Measurements from ENCODE around the gene XG.
"Not testable (repeated sequence)": the region's sequence is repeated elsewhere in the genome, so short reads cannot be mapped to it uniquely, and the experiment has no call there.

The XG gene

DNA sequence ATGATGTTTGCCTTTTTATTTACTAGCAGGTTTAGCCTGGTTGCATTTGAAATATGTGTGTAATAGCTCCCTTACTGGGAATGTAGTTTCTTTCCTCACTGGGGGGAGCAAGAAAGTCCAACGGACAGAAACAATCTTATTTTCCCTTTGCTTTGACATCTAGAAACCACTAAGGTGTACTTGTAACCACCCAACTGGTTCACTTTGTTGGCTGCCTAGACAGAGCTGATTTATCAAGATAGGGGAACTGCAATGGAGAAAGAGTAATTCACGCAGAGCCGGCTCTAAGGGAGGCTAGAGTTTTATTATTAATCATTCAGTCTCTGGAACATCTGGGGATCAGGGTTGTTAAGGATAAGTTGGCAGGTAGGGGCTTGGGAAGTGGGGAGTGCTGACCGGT is 30.3 kb downstream of the XG start:
- Histone ChIP-seq H3K4me1 (ENCODE audit: insufficient read depth, low read length) (no peaks in the 10 kb centered on the region), H3K4me3 (ENCODE audit: low read depth in 1 of 2, low read length in 2 of 2) (no peak overlapping the region), H3K9me3 (ENCODE audit: low read length) (no peaks in the 10 kb centered on the region), H3K27ac (ENCODE audit: low read depth, low read length) (no peak overlapping the region), H3K36me3 (ENCODE audit: insufficient read depth, low read length) (no peaks in the 10 kb centered on the region), H3K9ac (ENCODE audit: low read length) (no peak overlapping the region), H3K27me3 (ENCODE audit: control insufficient read depth in 1 of 2, insufficient read depth in 2 of 2, low read length in 2 of 2) (no peaks in the 10 kb centered on the region)

DNA sequence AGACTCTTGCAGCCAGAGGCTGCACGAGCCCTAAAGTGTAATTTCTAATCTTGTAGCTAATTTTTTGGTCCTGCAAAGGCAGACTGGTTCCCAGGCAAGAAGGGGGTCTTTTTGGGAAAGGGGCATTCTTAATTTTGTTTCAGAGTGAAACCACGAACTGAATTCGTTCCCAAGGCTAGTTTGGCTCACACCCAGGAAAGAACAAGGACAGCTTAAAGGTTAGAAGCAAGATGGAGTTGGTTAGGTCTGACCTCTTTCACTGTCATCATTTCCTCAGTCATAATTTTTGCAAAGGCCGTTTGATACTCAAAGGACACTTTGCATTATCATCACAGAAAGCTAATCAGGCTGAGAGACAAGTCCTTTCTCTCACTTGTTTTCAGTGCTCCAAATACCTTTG is 30.9 kb downstream of the XG start:
- no peak overlapping the region for H3K9ac ChIP-seq (ENCODE audit: low read length)
- no peak overlapping the region for H3K4me3 ChIP-seq (ENCODE audit: low read depth in 1 of 2, low read length in 2 of 2)
- no peaks in the 10 kb centered on the region for H3K27me3 ChIP-seq (ENCODE audit: control insufficient read depth in 1 of 2, insufficient read depth in 2 of 2, low read length in 2 of 2)
- H3K27ac ChIP-seq (ENCODE audit: low read depth, low read length) = no peak overlapping the region
- H3K36me3 ChIP-seq (ENCODE audit: insufficient read depth, low read length) = no peaks in the 10 kb centered on the region
- H3K4me1 ChIP-seq (ENCODE audit: insufficient read depth, low read length) = no peaks in the 10 kb centered on the region
- H3K9me3 ChIP-seq (ENCODE audit: low read length) = no peaks in the 10 kb centered on the region

- no peaks in the 10 kb centered on the region for H3K9me3 ChIP-seq (ENCODE audit: low read length)
- H3K4me1 ChIP-seq (ENCODE audit: insufficient read depth, low read length) = no peaks in the 10 kb centered on the region
- no peak overlapping the region for H3K4me3 ChIP-seq (ENCODE audit: low read depth in 1 of 2, low read length in 2 of 2)
- H3K27ac ChIP-seq (ENCODE audit: low read depth, low read length) = no peak overlapping the region
- no peak overlapping the region for H3K9ac ChIP-seq (ENCODE audit: low read length)
- no peaks in the 10 kb centered on the region for H3K27me3 ChIP-seq (ENCODE audit: control insufficient read depth in 1 of 2, insufficient read depth in 2 of 2, low read length in 2 of 2)
- no peaks in the 10 kb centered on the region for H3K36me3 ChIP-seq (ENCODE audit: insufficient read depth, low read length)
Observed at GRCh38 chrX:2784026-2784425, 32.2 kb downstream of the XG start.

DNA sequence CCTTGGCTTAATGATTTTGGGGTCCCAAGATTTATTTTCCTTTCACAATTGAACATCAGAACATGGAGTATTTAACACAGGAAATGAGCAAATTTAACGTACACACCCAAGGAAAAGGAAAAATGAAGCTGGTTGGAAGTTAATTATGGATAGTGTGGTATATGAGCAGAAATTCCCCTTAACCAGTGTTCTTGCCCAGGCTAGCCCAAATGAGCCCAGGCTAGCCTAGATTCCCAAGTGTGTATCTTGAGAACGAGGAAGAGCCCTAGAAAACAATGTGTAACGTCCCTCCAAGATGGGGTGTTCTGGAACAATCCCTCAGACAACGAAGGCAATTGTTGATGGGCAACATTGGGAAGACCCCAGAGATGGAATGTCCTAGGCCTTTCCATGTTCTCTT is 33.7 kb downstream of the XG start:
- Histone ChIP-seq H3K27ac (ENCODE audit: low read depth, low read length) (no peak overlapping the region), H3K27me3 (ENCODE audit: control insufficient read depth in 1 of 2, insufficient read depth in 2 of 2, low read length in 2 of 2) (no peaks in the 10 kb centered on the region), H3K4me1 (ENCODE audit: insufficient read depth, low read length) (no peaks in the 10 kb centered on the region), H3K36me3 (ENCODE audit: insufficient read depth, low read length) (no peaks in the 10 kb centered on the region), H3K9ac (ENCODE audit: low read length) (no peak overlapping the region), H3K9me3 (ENCODE audit: low read length) (no peaks in the 10 kb centered on the region), H3K4me3 (ENCODE audit: low read depth in 1 of 2, low read length in 2 of 2) (no peak overlapping the region)

DNA sequence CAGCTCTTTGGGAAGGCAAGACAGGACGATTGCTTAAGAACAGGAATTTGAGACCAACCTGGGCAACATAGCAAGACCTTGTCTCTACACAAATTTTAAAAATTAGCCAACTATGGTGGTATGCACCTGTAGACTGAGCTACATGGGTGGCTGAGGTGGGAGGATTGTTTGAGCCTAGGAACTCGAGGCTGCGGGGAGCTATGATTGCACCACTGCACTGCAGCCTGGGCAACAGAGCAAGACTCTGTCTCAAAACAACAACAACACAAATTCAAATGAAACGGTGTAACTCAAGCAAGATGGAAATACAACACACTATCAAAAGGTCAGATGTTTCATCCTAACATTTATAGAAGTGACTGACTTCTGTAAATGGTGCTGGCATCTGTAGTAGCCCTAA is 37.1 kb downstream of the XG start:
- Histone ChIP-seq H3K36me3 (ENCODE audit: insufficient read depth, low read length) (no peaks in the 10 kb centered on the region), H3K4me3 (ENCODE audit: low read depth in 1 of 2, low read length in 2 of 2) (no peak overlapping the region), H3K4me1 (ENCODE audit: insufficient read depth, low read length) (no peaks in the 10 kb centered on the region), H3K27me3 (ENCODE audit: control insufficient read depth in 1 of 2, insufficient read depth in 2 of 2, low read length in 2 of 2) (no peaks in the 10 kb centered on the region), H3K9ac (ENCODE audit: low read length) (no peak overlapping the region), H3K27ac (ENCODE audit: low read depth, low read length) (no peak overlapping the region), H3K9me3 (ENCODE audit: low read length) (no peaks in the 10 kb centered on the region)

GRCh38 chrX:2789569-2789968 is 37.7 kb downstream of the XG start:
- Histone ChIP-seq H3K27ac (ENCODE audit: low read depth, low read length) (no peak overlapping the region), H3K27me3 (ENCODE audit: control insufficient read depth in 1 of 2, insufficient read depth in 2 of 2, low read length in 2 of 2) (no peaks in the 10 kb centered on the region), H3K4me3 (ENCODE audit: low read depth in 1 of 2, low read length in 2 of 2) (no peak overlapping the region), H3K9ac (ENCODE audit: low read length) (no peak overlapping the region), H3K9me3 (ENCODE audit: low read length) (no peaks in the 10 kb centered on the region), H3K4me1 (ENCODE audit: insufficient read depth, low read length) (no peaks in the 10 kb centered on the region), H3K36me3 (ENCODE audit: insufficient read depth, low read length) (no peaks in the 10 kb centered on the region)

DNA sequence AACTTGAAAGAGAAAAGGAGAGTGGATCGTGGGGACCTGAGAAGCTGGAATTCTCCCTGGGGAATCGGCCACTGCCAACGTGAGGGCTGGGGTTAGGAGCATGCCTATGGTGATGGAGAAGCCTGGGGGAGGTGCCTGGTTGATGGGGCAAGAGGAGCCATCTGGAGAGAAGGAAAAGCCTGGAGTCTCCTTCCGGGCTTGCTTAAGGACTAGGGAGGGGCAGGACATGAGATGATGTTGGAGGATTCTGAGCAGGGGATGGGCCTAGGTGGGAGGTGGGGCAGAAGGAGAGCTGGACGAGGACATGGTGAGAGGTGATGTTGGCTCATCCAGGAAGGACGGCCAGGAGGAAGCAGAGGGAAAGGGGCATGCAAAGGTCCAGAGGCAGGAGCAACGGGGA is 41.9 kb downstream of the XG start:
- no peak overlapping the region for H3K4me3 ChIP-seq (ENCODE audit: low read depth in 1 of 2, low read length in 2 of 2)
- H3K4me1 ChIP-seq (ENCODE audit: insufficient read depth, low read length) = no peaks in the 10 kb centered on the region
- H3K36me3 ChIP-seq (ENCODE audit: insufficient read depth, low read length) = no peaks in the 10 kb centered on the region
- no peaks in the 10 kb centered on the region for H3K9me3 ChIP-seq (ENCODE audit: low read length)
- no peak overlapping the region for H3K9ac ChIP-seq (ENCODE audit: low read length)
- H3K27me3 ChIP-seq (ENCODE audit: control insufficient read depth in 1 of 2, insufficient read depth in 2 of 2, low read length in 2 of 2) = no peaks in the 10 kb centered on the region
- no peak overlapping the region for H3K27ac ChIP-seq (ENCODE audit: low read depth, low read length)

GRCh38 chrX:2794336-2794735 is 42.5 kb downstream of the XG start:
- no peaks in the 10 kb centered on the region for H3K9me3 ChIP-seq (ENCODE audit: low read length)
- H3K4me3 ChIP-seq (ENCODE audit: low read depth in 1 of 2, low read length in 2 of 2) = no peak overlapping the region
- H3K27ac ChIP-seq (ENCODE audit: low read depth, low read length) = no peak overlapping the region
- no peaks in the 10 kb centered on the region for H3K27me3 ChIP-seq (ENCODE audit: control insufficient read depth in 1 of 2, insufficient read depth in 2 of 2, low read length in 2 of 2)
- H3K36me3 ChIP-seq (ENCODE audit: insufficient read depth, low read length) = no peaks in the 10 kb centered on the region
- H3K4me1 ChIP-seq (ENCODE audit: insufficient read depth, low read length) = no peaks in the 10 kb centered on the region
- H3K9ac ChIP-seq (ENCODE audit: low read length) = no peak overlapping the region

GRCh38 chrX:2796808-2797207 is 45.0 kb downstream of the XG start:
- H3K27me3 ChIP-seq (ENCODE audit: control insufficient read depth in 1 of 2, insufficient read depth in 2 of 2, low read length in 2 of 2); H3K9me3 ChIP-seq (ENCODE audit: low read length); H3K27ac ChIP-seq (ENCODE audit: low read depth, low read length); H3K36me3 ChIP-seq (ENCODE audit: insufficient read depth, low read length); H3K4me1 ChIP-seq (ENCODE audit: insufficient read depth, low read length); H3K4me3 ChIP-seq (ENCODE audit: low read depth in 1 of 2, low read length in 2 of 2); H3K9ac ChIP-seq (ENCODE audit: low read length): not testable (repeated sequence)

DNA sequence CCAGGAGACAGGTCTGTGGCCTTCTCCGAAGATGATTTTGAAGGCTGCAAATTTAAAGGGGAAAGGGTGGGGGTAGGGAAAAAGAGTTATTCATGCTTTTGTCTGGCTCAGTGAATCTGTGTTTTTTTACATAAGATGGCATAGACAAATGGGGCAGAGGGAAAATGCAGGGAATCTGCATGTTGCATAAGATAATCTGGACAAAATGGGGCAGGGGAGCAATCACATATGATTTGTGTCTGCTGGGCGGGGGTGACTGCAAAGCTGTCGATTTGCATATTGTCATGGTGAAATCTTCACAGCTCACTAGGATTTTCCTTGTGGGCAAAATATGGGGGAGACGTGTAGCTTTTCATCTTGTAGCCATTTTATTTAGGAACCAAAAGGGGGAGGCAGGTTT is 47.5 kb downstream of the XG start:
- Histone ChIP-seq H3K4me1 (ENCODE audit: insufficient read depth, low read length) (no peaks in the 10 kb centered on the region), H3K4me3 (ENCODE audit: low read depth in 1 of 2, low read length in 2 of 2) (no peak overlapping the region), H3K27me3 (ENCODE audit: control insufficient read depth in 1 of 2, insufficient read depth in 2 of 2, low read length in 2 of 2) (no peaks in the 10 kb centered on the region), H3K9me3 (ENCODE audit: low read length) (no peaks in the 10 kb centered on the region), H3K9ac (ENCODE audit: low read length) (no peak overlapping the region), H3K27ac (ENCODE audit: low read depth, low read length) (no peak overlapping the region), H3K36me3 (ENCODE audit: insufficient read depth, low read length) (no peaks in the 10 kb centered on the region)

DNA sequence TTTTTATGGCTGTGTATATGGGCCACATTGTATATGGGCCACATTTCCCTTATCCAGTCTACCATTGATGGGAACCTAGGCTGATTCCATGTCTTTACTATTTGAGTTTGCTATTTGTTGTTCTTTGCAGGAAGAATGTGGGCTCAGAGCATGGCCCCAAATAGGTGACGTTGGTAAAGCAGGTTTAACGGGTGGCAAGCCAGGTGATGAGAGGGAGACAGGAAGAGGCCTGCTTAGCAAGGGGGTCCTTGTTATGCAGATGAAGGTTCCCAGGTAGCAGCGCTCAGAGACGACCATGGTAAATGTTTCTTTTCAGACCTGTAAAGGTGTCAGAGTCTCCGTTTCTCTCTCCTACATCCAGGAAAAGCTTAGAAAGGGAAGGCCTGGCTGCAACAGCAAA is 48.1 kb downstream of the XG start:
- not testable (repeated sequence) for H3K27ac ChIP-seq (ENCODE audit: low read depth, low read length)

DNA sequence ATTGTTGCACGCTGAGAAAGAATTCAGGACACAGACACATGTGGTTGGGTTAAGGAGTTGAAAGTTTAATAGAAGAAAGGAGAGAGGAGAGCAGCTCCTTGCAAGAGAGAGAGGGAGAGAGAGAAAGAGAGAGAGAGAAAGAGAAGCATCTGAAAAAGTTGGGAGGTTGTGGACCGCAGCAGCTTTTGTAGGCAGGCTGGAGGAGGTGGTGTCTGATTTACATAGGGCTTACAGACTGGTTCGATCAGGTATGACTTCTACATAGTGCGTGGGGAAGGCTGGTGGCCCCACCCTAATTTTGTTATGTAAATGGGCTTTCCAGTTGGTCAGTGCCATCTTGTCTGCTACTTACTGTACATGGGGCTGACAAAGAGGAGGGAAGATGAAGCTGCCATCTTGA is 49.4 kb downstream of the XG start:
- H3K27ac ChIP-seq (ENCODE audit: low read depth, low read length) = no peak overlapping the region
- H3K4me1 ChIP-seq (ENCODE audit: insufficient read depth, low read length) = no peaks in the 10 kb centered on the region
- no peak overlapping the region for H3K9ac ChIP-seq (ENCODE audit: low read length)
- no peaks in the 10 kb centered on the region for H3K27me3 ChIP-seq (ENCODE audit: control insufficient read depth in 1 of 2, insufficient read depth in 2 of 2, low read length in 2 of 2)
- H3K36me3 ChIP-seq (ENCODE audit: insufficient read depth, low read length) = no peaks in the 10 kb centered on the region
- no peak overlapping the region for H3K4me3 ChIP-seq (ENCODE audit: low read depth in 1 of 2, low read length in 2 of 2)
- H3K9me3 ChIP-seq (ENCODE audit: low read length) = no peaks in the 10 kb centered on the region

More for the DNA sequence above, 48.1 kb downstream of the XG start:
- H3K36me3 ChIP-seq (ENCODE audit: insufficient read depth, low read length); H3K4me3 ChIP-seq (ENCODE audit: low read depth in 1 of 2, low read length in 2 of 2); H3K9ac ChIP-seq (ENCODE audit: low read length); H3K27me3 ChIP-seq (ENCODE audit: control insufficient read depth in 1 of 2, insufficient read depth in 2 of 2, low read length in 2 of 2); H3K4me1 ChIP-seq (ENCODE audit: insufficient read depth, low read length); H3K9me3 ChIP-seq (ENCODE audit: low read length): not testable (repeated sequence)

Data from muscle layer of colon (tissue), 2 donors.